HuH-7.5 (cell line): ENCODE data around the gene C5orf63.
A peak's percentile ranks its signal among the peaks of the same experiment; 100 is the strongest.
"Not testable (repeated sequence)": the region's sequence is repeated elsewhere in the genome, so short reads cannot be mapped to it uniquely, and the experiment has no call there.

Source experiments
- DNase-seq: peaks from one replicate; pipeline ENCODE4 v3.0.0; 2011; ENCODE audit warnings: low spot score

Gene C5orf63

GRCh38 chr5:127072861-127073846, at the start of gene C5orf63:
C5orf63 (minus strand) TSS chr5:127073502; CDS start chr5:127058995, 14,507 bp downstream.
- peak; percentile 55 for DNase-seq

GRCh38 chr5:127112347-127112864, 39.1 kb upstream of the C5orf63 start:
- no peak for DNase-seq

- DNase-seq: no peak
These were observed 37.8 kb upstream of the C5orf63 start for GRCh38 chr5:127111112-127111511.

GRCh38 chr5:127108624-127109260, 35.4 kb upstream of the C5orf63 start:
- not testable (repeated sequence) for DNase-seq

GRCh38 chr5:127101935-127102334, 28.6 kb upstream of the C5orf63 start:
- DNase-seq: no peak

- DNase-seq: no peak
These were observed 28.2 kb upstream of the C5orf63 start for GRCh38 chr5:127101533-127101932.

GRCh38 chr5:127098241-127098640, 24.9 kb upstream of the C5orf63 start:
- no peak for DNase-seq

GRCh38 chr5:127097278-127097677, 24.0 kb upstream of the C5orf63 start:
- DNase-seq: no peak

- no peak for DNase-seq
These were observed 23.2 kb upstream of the C5orf63 start for GRCh38 chr5:127096328-127096993.

- DNase-seq: no peak
These were observed 21.0 kb upstream of the C5orf63 start for GRCh38 chr5:127094161-127094814.

- no peak for DNase-seq
These were observed 19.4 kb upstream of the C5orf63 start for GRCh38 chr5:127092690-127093089.

GRCh38 chr5:127089191-127089590, 15.9 kb upstream of the C5orf63 start:
- no peak for DNase-seq

- DNase-seq: no peak
These were observed 14.9 kb upstream of the C5orf63 start for GRCh38 chr5:127088251-127088650.

GRCh38 chr5:127086589-127086988, 13.3 kb upstream of the C5orf63 start:
- DNase-seq: no peak

- no peak for DNase-seq
These were observed 12.5 kb upstream of the C5orf63 start for GRCh38 chr5:127085796-127086195.

GRCh38 chr5:127085371-127085770, 12.1 kb upstream of the C5orf63 start:
- DNase-seq: no peak

GRCh38 chr5:127084656-127085055, 11.4 kb upstream of the C5orf63 start:
- no peak for DNase-seq

GRCh38 chr5:127083711-127084110, 10.4 kb upstream of the C5orf63 start:
- no peak for DNase-seq

- DNase-seq: no peak
These were observed 6.7 kb upstream of the C5orf63 start for GRCh38 chr5:127079994-127080491.

- DNase-seq: no peak
These were observed 4.1 kb upstream of the C5orf63 start for GRCh38 chr5:127077366-127077765.

- DNase-seq: no peak
These were observed 3.2 kb upstream of the C5orf63 start for GRCh38 chr5:127076315-127077129.
